ENCODE results near the gene SDK2.

Gene SDK2

GRCh38 chr17:73634629-73635028 lies 9.6 kb downstream of the SDK2 start:
- Histone ChIP-seq H3K27ac (ENCODE audit: low read length) (no peak overlapping the region), H3K4me3 (ENCODE audit: low read length) (no peak overlapping the region), H3K36me3 (ENCODE audit: control insufficient read depth, insufficient read depth, low read length) (no peaks in the 10 kb centered on the region), H3K27me3 (ENCODE audit: control insufficient read depth, insufficient read depth, low read length) (no peaks in the 10 kb centered on the region), H3K9me3 (ENCODE audit: control insufficient read depth, insufficient read depth, low read length) (no peaks in the 10 kb centered on the region), H3K4me1 (ENCODE audit: control insufficient read depth, insufficient read depth, low read length) (no peaks in the 10 kb centered on the region)
- WGBS (ENCODE audit: insufficient coverage, insufficient read length): no CpG with 5 or more reads among the region's 5 CpGs
- DNase-seq (ENCODE audit: low read depth, low spot score): no peak

DNA sequence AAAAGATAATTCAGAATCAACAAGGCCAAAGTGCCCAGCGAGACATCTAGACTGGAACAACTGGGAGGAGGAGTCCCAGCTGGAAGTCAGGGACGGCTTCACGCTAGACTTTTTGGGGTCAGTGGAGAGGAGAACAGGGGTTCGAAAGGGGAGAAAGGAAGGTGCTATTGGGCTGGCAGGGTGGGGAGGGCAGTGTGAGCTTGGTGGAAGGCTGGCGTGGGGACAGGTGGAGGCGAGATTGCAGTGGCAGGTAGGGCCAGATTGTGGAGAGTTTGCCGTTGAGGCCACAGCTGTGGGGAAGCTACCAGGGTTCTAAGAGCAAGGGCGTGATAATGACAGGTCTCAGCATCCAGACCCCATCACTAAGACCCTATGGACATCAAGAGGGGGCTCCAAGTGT lies 10.5 kb downstream of the SDK2 start:
- Histone ChIP-seq H3K4me1 (ENCODE audit: control insufficient read depth, insufficient read depth, low read length) (peaks cover 4% of the 10 kb centered on the region), H3K36me3 (ENCODE audit: control insufficient read depth, insufficient read depth, low read length) (no peaks in the 10 kb centered on the region), H3K9me3 (ENCODE audit: control insufficient read depth, insufficient read depth, low read length) (no peaks in the 10 kb centered on the region), H3K4me3 (ENCODE audit: low read length) (no peak overlapping the region), H3K27me3 (ENCODE audit: control insufficient read depth, insufficient read depth, low read length) (no peaks in the 10 kb centered on the region), H3K27ac (ENCODE audit: low read length) (no peak overlapping the region)
- no CpG with 5 or more reads among the region's 8 CpGs for WGBS (ENCODE audit: insufficient coverage, insufficient read length)
- DNase-seq (ENCODE audit: low read depth, low spot score): no peak

DNA sequence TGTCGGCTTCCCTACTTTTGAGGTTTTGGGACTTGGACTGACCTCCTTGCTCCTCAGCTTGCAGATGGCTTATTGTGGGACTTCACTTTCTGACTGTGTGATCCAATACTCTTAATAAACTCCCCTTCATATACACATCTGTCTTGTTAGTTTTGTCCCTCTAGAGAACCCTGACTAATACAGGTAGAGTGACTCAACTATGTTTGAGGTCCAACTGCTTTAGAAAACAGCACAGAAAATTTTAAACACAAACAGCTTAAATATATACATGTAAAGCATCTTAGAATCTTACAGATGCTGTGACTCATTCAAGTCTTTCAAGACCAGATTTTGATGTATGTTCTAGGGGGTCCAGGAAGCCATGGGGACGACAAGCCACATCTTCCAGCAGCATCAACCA lies 11.7 kb downstream of the SDK2 start:
- H3K4me3 ChIP-seq (ENCODE audit: low read length): no peak overlapping the region
- peaks cover 5% of the 10 kb centered on the region for H3K4me1 ChIP-seq (ENCODE audit: control insufficient read depth, insufficient read depth, low read length)
- H3K27ac ChIP-seq (ENCODE audit: low read length): no peak overlapping the region
- no peaks in the 10 kb centered on the region for H3K36me3 ChIP-seq (ENCODE audit: control insufficient read depth, insufficient read depth, low read length)
- H3K27me3 ChIP-seq (ENCODE audit: control insufficient read depth, insufficient read depth, low read length): no peaks in the 10 kb centered on the region
- no peaks in the 10 kb centered on the region for H3K9me3 ChIP-seq (ENCODE audit: control insufficient read depth, insufficient read depth, low read length)
- no CpG with 5 or more reads among the region's 2 CpGs for WGBS (ENCODE audit: insufficient coverage, insufficient read length)
- DNase-seq (ENCODE audit: low read depth, low spot score): no peak

GRCh38 chr17:73630965-73631595 lies 13.2 kb downstream of the SDK2 start:
- WGBS (ENCODE audit: insufficient coverage, insufficient read length): no CpG with 5 or more reads among the region's 19 CpGs

GRCh38 chr17:73630531-73630930 lies 13.7 kb downstream of the SDK2 start:
- no peak for DNase-seq (ENCODE audit: low read depth, low spot score)

More at GRCh38 chr17:73630965-73631595, 13.2 kb downstream of the SDK2 start:
- DNase-seq (ENCODE audit: low read depth, low spot score): no peak
- Histone ChIP-seq H3K4me1 (ENCODE audit: control insufficient read depth, insufficient read depth, low read length) (peaks cover 7% of the 10 kb centered on the region), H3K27ac (ENCODE audit: low read length) (no peak overlapping the region), H3K4me3 (ENCODE audit: low read length) (no peak overlapping the region), H3K27me3 (ENCODE audit: control insufficient read depth, insufficient read depth, low read length) (no peaks in the 10 kb centered on the region), H3K36me3 (ENCODE audit: control insufficient read depth, insufficient read depth, low read length) (no peaks in the 10 kb centered on the region), H3K9me3 (ENCODE audit: control insufficient read depth, insufficient read depth, low read length) (no peaks in the 10 kb centered on the region)

GRCh38 chr17:73628642-73629552 lies 15.3 kb downstream of the SDK2 start:
- no CpG with 5 or more reads among the region's 13 CpGs for WGBS (ENCODE audit: insufficient coverage, insufficient read length)
- Histone ChIP-seq H3K27me3 (ENCODE audit: control insufficient read depth, insufficient read depth, low read length) (no peaks in the 10 kb centered on the region), H3K36me3 (ENCODE audit: control insufficient read depth, insufficient read depth, low read length) (no peaks in the 10 kb centered on the region), H3K4me3 (ENCODE audit: low read length) (no peak overlapping the region), H3K27ac (ENCODE audit: low read length) (no peak overlapping the region), H3K4me1 (ENCODE audit: control insufficient read depth, insufficient read depth, low read length) (peaks cover 7% of the 10 kb centered on the region), H3K9me3 (ENCODE audit: control insufficient read depth, insufficient read depth, low read length) (no peaks in the 10 kb centered on the region)
- no peak for DNase-seq (ENCODE audit: low read depth, low spot score)

More at GRCh38 chr17:73630531-73630930, 13.7 kb downstream of the SDK2 start:
- peaks cover 7% of the 10 kb centered on the region for H3K4me1 ChIP-seq (ENCODE audit: control insufficient read depth, insufficient read depth, low read length)
- H3K4me3 ChIP-seq (ENCODE audit: low read length): no peak overlapping the region
- H3K9me3 ChIP-seq (ENCODE audit: control insufficient read depth, insufficient read depth, low read length): no peaks in the 10 kb centered on the region
- no peaks in the 10 kb centered on the region for H3K36me3 ChIP-seq (ENCODE audit: control insufficient read depth, insufficient read depth, low read length)
- no peaks in the 10 kb centered on the region for H3K27me3 ChIP-seq (ENCODE audit: control insufficient read depth, insufficient read depth, low read length)
- H3K27ac ChIP-seq (ENCODE audit: low read length): no peak overlapping the region
- no CpG with 5 or more reads among the region's 6 CpGs for WGBS (ENCODE audit: insufficient coverage, insufficient read length)

DNA sequence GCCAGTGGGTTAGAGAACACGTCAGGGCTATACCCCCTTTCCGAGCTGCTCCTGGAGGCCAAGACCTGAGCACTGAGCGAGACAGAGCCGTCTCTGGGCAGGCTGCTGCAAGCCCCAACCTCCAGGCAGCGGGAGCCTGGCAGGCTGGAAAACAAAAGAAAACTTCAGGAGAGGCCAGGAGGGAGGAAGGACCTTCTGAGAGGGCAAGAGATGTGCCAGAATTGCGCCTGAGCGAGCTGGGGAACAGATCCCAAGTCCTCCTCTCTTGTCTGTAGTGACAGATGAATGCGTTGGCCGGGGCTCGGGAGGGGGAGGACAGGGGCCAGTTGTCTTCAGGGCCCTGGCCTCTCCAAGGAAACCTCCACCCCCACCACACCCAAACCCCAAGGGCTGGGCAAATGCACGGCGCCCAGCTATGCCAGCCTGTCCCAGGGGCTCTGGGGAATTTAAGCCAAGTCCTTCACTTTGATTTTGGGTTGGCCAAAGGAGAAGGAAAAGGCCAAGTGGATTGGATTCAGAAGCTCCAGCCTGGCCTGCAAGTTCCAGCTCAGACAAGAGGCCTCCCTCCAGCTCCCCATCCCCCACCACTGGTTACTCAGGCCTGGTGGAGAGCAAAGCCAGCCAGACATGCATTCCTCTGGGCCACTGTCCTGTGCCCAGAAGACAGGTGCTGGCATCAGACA lies 18.1 kb downstream of the SDK2 start:
- no peak overlapping the region for H3K4me3 ChIP-seq (ENCODE audit: low read length)
- H3K36me3 ChIP-seq (ENCODE audit: control insufficient read depth, insufficient read depth, low read length): no peaks in the 10 kb centered on the region
- H3K27me3 ChIP-seq (ENCODE audit: control insufficient read depth, insufficient read depth, low read length): no peaks in the 10 kb centered on the region
- H3K4me1 ChIP-seq (ENCODE audit: control insufficient read depth, insufficient read depth, low read length): peaks cover 7% of the 10 kb centered on the region
- no peak for DNase-seq (ENCODE audit: low read depth, low spot score)
- H3K9me3 ChIP-seq (ENCODE audit: control insufficient read depth, insufficient read depth, low read length): no peaks in the 10 kb centered on the region
- no CpG with 5 or more reads among the region's 12 CpGs for WGBS (ENCODE audit: insufficient coverage, insufficient read length)
- no peak overlapping the region for H3K27ac ChIP-seq (ENCODE audit: low read length)

GRCh38 chr17:73625006-73625405 lies 19.2 kb downstream of the SDK2 start:
- Histone ChIP-seq H3K9me3 (ENCODE audit: control insufficient read depth, insufficient read depth, low read length) (no peaks in the 10 kb centered on the region), H3K36me3 (ENCODE audit: control insufficient read depth, insufficient read depth, low read length) (no peaks in the 10 kb centered on the region), H3K4me1 (ENCODE audit: control insufficient read depth, insufficient read depth, low read length) (peaks cover 7% of the 10 kb centered on the region), H3K27ac (ENCODE audit: low read length) (no peak overlapping the region), H3K27me3 (ENCODE audit: control insufficient read depth, insufficient read depth, low read length) (no peaks in the 10 kb centered on the region), H3K4me3 (ENCODE audit: low read length) (no peak overlapping the region)
- WGBS (ENCODE audit: insufficient coverage, insufficient read length): no CpG with 5 or more reads among the region's 7 CpGs
- no peak for DNase-seq (ENCODE audit: low read depth, low spot score)

GRCh38 chr17:73624496-73624988 lies 19.7 kb downstream of the SDK2 start:
- no peaks in the 10 kb centered on the region for H3K9me3 ChIP-seq (ENCODE audit: control insufficient read depth, insufficient read depth, low read length)
- H3K27me3 ChIP-seq (ENCODE audit: control insufficient read depth, insufficient read depth, low read length): no peaks in the 10 kb centered on the region
- no peaks in the 10 kb centered on the region for H3K36me3 ChIP-seq (ENCODE audit: control insufficient read depth, insufficient read depth, low read length)
- no peak for DNase-seq (ENCODE audit: low read depth, low spot score)
- H3K4me3 ChIP-seq (ENCODE audit: low read length): no peak overlapping the region
- WGBS (ENCODE audit: insufficient coverage, insufficient read length): no CpG with 5 or more reads among the region's 7 CpGs
- peaks cover 7% of the 10 kb centered on the region for H3K4me1 ChIP-seq (ENCODE audit: control insufficient read depth, insufficient read depth, low read length)
- H3K27ac ChIP-seq (ENCODE audit: low read length): no peak overlapping the region

GRCh38 chr17:73623818-73624217 lies 20.4 kb downstream of the SDK2 start:
- Histone ChIP-seq H3K4me3 (ENCODE audit: low read length) (no peak overlapping the region), H3K27ac (ENCODE audit: low read length) (no peak overlapping the region), H3K36me3 (ENCODE audit: control insufficient read depth, insufficient read depth, low read length) (no peaks in the 10 kb centered on the region), H3K4me1 (ENCODE audit: control insufficient read depth, insufficient read depth, low read length) (peaks cover 4% of the 10 kb centered on the region), H3K9me3 (ENCODE audit: control insufficient read depth, insufficient read depth, low read length) (no peaks in the 10 kb centered on the region), H3K27me3 (ENCODE audit: control insufficient read depth, insufficient read depth, low read length) (no peaks in the 10 kb centered on the region)
- DNase-seq (ENCODE audit: low read depth, low spot score): no peak
- no CpG with 5 or more reads among the region's 3 CpGs for WGBS (ENCODE audit: insufficient coverage, insufficient read length)
